ENCODE results near the gene FOXF1.

DNA sequence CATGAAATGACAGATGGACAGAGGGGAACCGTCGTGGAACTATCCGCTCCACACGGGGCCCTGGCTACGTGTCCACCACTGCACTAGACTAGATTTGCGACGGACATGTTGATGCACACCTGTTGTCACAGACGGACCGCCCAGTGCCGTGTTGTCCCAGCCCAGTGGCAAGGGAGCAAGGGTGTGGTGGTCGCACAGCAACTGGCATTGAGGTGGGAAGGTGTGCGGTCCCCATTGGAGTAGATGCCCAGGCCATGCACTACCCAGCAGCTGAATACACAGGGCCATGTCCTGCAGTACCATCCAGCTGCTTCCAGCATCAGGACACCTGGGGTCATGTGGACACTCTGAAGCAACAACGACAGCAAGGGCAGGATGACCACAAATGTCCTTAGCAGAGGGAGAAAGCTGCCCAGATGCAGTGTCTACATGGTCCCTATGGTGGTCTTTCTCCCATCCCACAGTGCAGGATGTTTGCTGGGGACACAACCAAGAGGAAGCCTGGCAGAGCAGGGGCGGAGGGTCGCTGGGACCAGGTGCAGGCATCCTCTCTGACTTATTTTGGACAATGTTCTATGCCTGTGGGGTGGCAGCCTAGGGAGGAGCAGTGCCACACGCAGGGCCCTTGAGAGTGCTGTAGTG is 8.8 kb downstream of the FOXF1 start:
- TF ChIP-seq, protein P1, sequence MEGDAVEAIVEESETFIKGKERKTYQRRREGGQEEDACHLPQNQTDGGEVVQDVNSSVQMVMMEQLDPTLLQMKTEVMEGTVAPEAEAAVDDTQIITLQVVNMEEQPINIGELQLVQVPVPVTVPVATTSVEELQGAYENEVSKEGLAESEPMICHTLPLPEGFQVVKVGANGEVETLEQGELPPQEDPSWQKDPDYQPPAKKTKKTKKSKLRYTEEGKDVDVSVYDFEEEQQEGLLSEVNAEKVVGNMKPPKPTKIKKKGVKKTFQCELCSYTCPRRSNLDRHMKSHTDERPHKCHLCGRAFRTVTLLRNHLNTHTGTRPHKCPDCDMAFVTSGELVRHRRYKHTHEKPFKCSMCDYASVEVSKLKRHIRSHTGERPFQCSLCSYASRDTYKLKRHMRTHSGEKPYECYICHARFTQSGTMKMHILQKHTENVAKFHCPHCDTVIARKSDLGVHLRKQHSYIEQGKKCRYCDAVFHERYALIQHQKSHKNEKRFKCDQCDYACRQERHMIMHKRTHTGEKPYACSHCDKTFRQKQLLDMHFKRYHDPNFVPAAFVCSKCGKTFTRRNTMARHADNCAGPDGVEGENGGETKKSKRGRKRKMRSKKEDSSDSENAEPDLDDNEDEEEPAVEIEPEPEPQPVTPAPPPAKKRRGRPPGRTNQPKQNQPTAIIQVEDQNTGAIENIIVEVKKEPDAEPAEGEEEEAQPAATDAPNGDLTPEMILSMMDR (conservative IDR thresholded peaks at IDR 0.05 in 1 of 2, IDR thresholded peaks at IDR 0.05 in 1 of 2; ENCODE audit: low read depth in 1 of 2, low read length in 2 of 2): no peak
- TF ChIP-seq EZH2 (IDR thresholded peaks at IDR 0.05; ENCODE audit: low read length, missing control alignments): no peak
